Sciatic nerve (tissue), 2 donors: ENCODE results near the gene WDR26. TPM values are rescaled to one million over a fixed set of nuclear protein-coding genes. Genes with fewer than 3 reads are reported as not detected.
A peak's percentile ranks its signal among the peaks of the same experiment; 100 is the strongest.
"Not testable (repeated sequence)": the region's sequence is repeated elsewhere in the genome, so short reads cannot be mapped to it uniquely, and the experiment has no call there.

ENCODE experiments used
- ATAC-seq: fragments of 200-7000 bp; cut with Tn5 transposase; one replicate; pipeline ENCODE4 v1.9.1; 2020; ENCODE audit warnings: mild to moderate bottlenecking, moderate library complexity
- DNase-seq: peaks from one replicate; pipeline ENCODE4 v3.0.0-alpha.2; 2020; ENCODE audit warnings: low spot score
- intact Hi-C: fragments of 100-400 bp; cut with DNase I; formaldehyde crosslinking; loops from one replicate; pipeline ENCODE4 v1.14.2; 2022
- total RNA-seq: library from RNA; stranded (reverse); fragmentation: NEBNext Ultra II Directional; extraction: Animal tissue kit (Norgen Biotek cat#: 25700); gene quantifications from one replicate; pipeline ENCODE4 v1.2.1, GENCODE V29; 2021
- donor health status: DM: no; HTN: no; CAD: no.
- donor health status: DM: no; HTN: no; CAD: no.

WDR26 gene
- total RNA-seq, result 82.4 TPM

DNA sequence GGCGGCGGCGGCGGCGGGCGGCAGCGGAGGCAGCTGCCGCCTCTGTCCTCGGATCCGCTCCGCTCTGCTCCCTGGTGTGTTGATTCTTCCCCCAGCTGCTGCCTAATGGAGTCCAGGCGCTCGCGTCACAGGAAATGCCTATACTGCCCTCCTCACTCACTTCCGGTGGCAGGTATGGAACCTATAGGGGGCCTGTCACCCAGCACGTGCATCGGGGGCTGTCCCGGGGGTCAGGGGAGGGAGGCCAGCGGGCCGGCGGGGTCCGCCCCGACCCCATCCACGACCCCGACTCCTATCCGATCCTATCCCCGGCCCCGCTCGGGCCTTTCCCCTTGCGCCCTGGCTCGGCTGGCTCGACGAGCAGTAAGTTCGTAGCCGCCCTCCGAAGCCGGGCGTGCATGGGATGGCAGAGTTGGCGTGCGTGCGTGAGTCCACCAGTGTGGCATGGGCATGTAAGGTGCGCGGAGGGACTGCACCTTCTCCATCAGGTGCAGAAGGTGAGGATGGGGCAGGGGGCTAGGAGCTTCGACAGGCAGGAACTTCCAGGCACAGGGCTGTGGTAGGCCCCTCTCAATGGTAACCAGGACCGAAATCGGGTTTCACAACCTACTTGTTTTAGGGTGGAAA lies at the start of gene WDR26:
Gene WDR26, minus strand, starts transcription at position 107 of the 627 bp plus-strand sequence.
- intact Hi-C loops, result no loop called here
- ATAC-seq (peak; percentile 88), DNase-seq (peak; percentile 87)

DNA sequence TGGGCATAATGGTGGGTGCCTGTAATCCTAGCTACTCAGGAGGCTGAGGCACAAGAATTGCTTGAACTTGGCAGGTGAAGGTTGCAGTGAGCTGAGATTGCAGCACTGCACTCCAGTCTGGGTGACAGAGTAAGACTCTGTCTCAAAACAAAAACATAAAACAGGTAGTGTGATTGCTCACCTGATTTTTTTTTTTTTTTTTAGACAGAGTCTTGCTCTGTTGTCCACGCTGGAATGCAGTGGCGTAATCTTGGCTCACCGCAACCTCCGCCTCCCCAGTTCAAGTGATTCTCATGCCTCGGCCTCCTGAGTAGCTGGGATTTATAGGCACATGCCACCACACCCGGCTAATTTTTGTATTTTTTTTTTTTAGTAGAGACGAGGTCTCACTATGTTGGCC lies 48.6 kb upstream of the WDR26 start:
- DNase-seq, intact Hi-C loops, ATAC-seq: not testable (repeated sequence)

DNA sequence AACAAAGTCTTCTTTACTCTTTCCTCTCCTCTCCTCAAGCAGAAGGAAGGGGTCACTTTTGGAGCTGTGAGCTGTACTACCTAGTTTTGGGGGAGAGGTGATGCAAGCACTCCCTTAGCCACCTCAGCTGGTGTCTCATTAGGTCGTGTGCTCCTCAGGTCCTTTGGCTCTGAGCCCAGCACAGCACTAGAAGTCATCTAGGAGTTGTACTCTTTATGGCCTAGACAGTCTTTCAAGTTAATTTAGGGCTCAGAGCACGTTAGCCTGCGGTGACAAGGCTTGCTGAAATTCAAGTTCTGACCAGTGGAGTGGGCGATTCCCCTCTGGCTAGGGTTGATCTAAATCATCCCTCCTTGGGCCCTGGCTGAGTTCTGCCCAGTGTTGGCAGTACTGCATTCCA lies 48.0 kb upstream of the WDR26 start:
- ATAC-seq (no peak), DNase-seq (no peak)
- intact Hi-C loops, result no loop called here

DNA sequence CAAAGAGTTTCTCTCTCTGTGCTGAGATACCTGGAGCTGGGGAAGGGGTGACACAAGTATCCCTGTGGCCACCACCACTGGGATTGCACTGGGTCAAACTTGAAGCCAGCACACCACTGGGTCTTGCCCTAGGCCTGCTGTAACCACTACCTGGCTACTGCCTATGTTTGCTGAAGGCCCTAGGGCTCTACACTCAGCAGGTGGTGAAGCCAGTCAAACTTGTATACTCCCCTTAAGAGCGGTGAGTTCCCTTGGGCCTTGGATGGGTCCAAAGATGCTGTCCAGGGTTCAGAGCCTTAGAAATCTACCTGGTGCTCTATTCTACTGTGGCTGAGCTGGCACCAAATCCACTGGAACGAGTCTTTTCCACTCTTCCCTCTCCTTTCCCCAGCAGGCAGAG lies 47.0 kb upstream of the WDR26 start:
- DNase-seq, result no peak
- no peak for ATAC-seq
- intact Hi-C loops, result no loop called here

DNA sequence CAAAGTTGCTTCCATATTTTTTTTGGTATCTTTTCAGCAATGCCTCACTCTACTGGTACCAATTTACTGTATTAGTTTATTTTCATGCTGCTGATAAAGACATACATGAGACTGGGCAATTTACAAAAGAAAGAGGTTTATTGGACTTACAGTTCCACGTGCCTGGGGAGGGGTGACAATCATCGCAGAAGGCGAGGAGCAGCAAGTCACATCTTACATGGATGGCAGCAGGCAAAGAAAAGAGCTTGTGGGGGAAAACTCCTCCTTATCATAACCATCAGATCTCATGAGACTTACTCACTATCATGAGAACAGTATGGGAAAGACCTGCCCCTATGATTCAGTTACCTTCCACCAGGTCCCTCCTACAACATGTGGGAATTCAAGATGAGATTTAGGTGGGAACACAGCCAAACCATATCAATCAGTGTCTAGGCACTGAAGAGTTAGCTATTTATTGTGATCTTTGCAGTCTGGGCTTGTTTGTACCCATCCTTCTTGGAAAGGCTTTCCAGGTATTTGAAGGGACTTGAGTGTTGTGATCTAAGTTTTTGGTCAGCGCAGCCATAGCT lies 46.4 kb upstream of the WDR26 start:
- DNase-seq, intact Hi-C loops: not testable (repeated sequence)

DNA sequence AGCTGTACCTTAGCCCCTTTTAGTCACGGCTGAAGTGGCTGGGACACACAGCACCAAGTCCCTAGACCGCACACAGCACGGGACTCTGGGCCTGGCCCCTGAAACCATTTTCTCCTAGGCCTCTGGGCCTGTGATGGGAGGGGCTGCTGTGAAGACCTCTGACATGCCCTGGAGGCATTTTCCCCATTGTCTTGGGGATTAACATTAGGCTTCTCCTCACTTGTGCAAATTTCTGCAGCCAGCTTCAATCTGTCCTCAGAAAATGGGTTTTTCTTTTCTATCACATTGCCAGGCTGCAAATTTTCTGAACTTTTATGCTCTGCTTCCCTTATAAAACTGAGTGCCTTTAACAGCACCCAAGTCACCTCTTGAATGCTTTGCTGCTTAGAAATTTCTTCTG lies 45.6 kb upstream of the WDR26 start:
- intact Hi-C loops, ATAC-seq, DNase-seq: not testable (repeated sequence)

More for the DNA sequence above, 46.4 kb upstream of the WDR26 start:
- ATAC-seq, result not testable (repeated sequence)

DNA sequence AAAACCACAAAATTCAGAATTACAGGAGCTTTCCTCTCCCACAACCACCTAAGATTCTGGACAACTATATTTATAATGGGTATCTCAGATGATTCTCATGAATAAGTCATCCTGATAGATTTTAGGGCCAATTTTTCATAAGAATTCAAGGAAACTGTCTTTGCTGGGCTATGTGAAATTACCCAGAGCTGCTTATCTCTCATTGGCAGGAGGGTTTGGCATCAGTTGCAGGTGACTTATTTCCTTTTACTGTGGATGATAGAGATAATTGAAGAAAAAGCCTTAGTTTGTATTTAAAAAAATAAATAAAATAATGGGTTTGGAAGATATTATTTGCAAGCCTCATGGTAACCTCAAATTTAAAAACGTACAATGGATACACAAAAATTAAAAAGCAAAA lies 38.2 kb upstream of the WDR26 start:
- ATAC-seq, result no peak
- intact Hi-C loops, result no loop called here
- no peak for DNase-seq

DNA sequence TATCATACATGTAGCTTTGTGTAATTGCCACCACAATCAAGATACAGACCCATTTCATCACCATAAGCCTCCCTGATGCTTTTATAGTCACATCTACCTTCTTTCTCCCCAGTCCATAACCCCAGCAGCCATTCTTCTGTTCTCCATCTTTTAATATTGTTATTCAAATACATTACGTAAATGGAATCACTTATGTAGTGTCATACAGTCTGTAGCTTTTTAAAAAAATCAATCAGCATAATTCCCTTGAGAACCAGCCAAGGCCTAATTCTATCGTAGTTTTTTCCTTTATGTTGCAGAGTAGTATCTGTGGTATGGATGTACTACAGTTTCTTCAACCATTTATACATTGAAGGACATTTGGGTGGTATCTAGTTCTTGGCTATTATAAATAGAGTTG lies 31.6 kb upstream of the WDR26 start:
- no peak for DNase-seq
- intact Hi-C loops, result no loop called here
- ATAC-seq, result no peak

DNA sequence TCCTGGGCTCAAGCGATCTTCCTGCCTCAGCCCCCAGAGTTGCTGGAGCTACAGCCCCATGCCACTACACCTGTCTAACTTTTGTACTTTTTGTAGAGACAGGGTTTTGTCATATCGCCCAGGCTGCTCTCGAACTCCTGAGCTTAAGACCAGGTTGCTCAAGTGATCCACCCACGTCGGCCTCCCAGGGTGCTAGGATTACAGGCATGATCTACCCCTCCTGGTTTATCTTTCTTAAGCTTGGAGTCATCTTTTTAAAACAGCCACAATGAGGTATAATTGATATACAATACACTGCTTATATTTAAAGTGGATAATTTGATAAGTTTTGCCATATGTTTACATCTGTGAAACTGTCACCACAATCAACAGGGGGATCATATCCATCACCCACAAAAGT lies 25.4 kb upstream of the WDR26 start:
- ATAC-seq (no peak), DNase-seq (no peak)
- intact Hi-C loops, result no loop called here

DNA sequence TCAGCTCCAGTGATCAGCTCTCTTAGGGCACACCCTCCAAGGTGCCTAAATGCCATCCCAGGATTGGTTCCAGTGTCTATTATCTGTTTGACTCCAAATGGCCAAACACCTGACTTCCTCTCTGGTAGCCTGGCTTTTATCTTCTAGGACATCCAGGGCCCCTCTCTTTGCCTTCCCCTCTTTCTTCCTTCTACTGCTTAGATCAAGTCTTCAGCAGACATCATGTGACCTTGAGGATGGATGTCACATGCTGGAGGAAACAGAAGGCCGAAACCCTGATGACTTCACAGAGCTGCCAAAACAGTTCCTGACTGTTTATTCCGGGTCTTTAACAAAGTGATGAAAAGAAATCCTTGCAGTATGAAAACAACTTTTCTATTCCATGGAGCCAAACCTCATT lies 24.4 kb upstream of the WDR26 start:
- intact Hi-C loops, result no loop called here
- ATAC-seq, result peak; percentile 31
- DNase-seq, result no peak

DNA sequence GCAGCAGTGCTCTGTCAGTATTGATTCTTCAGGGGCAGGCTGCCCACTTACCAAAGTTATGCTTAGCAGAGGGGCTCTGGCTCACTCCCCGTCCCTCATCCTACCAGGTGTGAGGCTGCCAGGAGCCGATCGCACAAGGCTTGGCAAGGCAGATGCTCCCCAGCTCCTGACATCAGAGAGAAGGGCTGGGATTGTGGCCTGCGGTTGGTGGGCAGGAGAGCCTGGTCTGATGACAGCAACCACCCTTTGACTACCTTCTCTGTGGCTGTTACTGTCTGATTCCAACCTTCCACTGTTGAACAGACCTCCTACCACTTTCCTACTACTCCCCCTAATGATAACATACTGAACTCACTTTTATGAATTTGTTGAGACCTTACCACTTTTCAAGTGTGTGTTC lies 23.7 kb upstream of the WDR26 start:
- intact Hi-C loops, result no loop called here

DNA sequence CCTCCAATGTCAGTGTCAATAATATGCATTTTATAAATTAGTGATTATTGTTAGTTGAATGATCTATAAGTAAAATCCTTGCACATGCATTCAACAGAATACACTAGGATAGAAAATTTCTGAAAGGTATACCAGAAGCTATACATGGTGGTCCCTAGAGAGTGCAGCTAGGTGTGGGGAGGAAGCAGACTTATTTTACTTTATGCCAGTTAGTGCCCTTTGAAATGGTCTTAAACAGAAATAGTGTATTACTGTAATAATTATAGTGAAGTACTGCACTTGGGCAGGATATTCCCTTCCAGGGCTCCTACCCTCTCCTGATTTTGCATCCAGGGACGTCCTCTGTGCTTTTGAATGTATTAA lies 23.2 kb upstream of the WDR26 start:
- ATAC-seq (no peak), DNase-seq (no peak)
- intact Hi-C loops, result no loop called here

More for the DNA sequence above, 23.7 kb upstream of the WDR26 start:
- DNase-seq (no peak), ATAC-seq (no peak)

DNA sequence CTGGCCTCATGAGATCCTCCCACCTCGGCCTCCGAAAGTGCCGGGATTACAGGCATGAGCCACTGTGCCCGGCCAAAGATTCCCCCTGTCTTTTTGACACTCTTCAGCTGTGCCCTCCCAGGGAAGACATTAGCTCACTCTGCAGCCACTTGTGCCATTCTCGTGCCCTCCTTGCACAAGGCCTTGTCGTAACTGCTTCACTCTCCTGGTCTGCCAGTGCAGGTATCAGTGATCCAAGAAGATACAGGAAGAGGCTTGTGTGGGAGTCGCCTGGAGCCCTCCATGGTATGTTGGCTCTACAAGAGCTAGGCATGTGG lies 22.0 kb upstream of the WDR26 start:
- no peak for DNase-seq
- intact Hi-C loops, result no loop called here
- ATAC-seq, result no peak

DNA sequence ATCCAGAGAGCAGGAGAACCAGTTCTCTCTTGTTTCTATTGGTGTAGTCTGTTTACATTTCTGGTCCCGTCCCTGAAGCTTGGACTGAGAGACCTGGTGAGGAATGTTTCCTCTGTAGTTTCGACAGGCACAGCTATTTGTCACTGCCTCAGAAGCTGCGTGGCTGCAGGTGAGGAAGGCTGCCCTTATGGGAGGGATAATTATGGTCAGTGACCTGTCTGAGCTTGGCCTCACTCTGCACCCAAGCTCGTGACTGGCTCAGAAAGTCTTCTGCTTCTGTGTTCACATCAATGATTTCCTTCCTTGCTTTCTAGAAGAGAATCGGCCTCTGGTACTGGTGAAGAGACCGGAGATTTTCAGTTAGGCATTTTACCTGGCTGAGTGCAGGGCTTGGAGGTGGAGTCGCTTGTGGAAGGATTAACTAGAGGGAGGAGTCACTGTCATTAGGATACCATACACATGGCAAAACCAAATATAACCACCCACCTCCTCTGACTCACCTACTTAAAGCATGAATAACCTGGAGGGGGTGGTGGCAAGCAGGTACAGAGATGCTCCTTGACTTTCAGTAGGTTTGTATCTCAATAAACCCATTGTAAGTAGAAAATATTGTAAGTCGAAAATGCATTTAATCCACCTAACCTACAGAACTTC lies 19.9 kb upstream of the WDR26 start:
- intact Hi-C loops, result no loop called here
- no peak for ATAC-seq
- DNase-seq, result no peak

DNA sequence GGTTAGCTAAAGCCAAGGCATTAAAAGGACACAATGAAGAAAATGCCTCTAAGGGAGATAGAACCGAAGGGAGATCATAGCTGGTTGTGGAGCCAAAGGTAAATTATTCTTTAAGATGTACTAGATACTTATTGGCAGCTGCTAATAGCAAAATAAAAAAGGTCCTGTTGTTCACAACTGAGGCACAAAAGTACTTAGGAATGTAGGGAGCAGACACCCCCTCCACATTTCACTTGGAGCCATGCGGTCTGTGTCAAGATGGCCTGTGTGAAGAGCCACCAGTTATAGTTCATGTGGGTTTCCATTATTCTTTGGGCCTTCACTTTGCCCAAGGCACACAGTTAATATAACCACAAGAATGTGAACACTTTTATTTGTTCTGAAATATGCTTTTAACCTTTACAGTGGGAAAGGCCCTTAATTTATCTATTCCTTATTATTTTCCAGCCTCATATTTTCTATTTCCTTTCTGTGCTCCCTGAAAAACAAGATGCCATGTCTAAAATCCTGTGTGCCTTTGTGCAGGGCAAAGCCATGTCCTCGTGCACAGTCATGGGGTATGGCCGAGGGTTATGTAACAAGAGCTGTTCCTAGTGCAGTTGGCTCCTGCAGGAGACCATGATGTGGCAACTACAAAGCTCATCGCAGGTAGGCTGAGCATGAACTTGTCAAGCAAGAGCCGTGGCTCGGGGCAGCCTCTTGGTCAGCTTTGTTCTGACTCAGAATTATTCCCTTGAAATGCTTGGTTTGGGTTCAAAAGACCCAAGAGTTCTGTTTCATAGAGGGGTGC lies 16.2 kb upstream of the WDR26 start:
- DNase-seq (no peak), ATAC-seq (no peak)
- intact Hi-C loops, result no loop called here

DNA sequence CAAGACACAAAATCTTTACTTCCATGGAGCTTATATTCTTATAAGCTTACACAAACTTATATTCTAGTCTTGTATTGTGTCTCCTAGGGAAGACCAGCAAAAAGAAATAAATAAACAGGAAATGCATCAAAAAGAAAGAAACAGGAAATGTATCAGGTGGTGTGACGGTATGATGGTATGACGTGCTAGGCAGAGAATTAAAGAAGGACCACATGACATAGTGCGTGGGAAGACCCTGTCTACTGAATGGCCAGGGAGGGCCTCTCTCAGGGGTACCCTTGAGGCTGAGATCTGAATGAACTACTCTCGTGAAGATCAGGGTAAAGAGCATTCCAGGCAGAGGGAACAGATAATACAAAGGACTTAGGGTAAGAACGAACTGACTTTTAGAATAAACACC lies 15.6 kb upstream of the WDR26 start:
- ATAC-seq (no peak), DNase-seq (no peak)
- intact Hi-C loops, result no loop called here

DNA sequence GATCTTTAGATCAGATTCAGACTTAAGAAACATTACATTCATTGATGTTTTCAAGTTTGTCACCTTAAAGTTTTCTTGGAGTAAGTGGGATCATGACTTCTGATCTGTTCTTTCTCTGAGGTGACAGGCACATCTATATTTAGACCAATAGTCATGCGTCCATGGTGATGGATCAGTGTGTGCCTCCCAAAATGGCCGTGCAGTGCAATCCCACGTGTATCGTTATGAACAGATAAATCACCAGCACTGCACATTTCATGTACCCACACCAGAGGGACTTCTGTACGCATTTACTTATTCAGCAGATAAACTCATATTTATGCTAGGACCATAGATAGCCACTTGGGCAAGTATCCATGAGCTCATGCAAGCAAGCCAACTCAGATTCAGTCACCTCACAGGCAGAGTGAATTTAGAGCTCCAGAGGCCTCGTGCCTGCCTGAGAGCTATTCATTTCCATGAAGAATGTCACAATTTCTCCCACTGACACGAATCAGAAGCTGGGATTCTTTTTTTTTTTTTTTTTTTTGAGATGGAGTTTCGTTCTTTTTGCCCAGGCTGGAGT lies 13.9 kb upstream of the WDR26 start:
- intact Hi-C loops, result no loop called here
- no peak for ATAC-seq
- no peak for DNase-seq

DNA sequence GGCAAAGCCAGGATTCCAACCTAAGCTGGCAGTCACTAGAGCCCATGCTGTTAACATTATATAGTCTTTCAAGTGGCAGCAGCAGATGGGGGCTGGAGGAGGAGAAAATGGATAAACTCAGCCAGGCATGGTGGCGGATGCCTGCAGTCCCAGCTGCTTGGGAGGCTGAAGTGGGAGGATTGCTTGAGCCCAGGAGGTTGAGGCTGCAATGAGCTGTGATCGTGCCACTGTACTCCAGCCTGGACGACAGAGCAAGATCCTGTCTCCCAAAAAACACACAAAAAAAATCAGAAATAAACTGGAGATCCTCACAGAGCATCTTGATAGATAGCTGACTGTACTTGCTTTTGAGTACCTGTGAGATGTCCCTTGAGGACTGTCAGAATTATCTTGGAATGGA lies 13.4 kb upstream of the WDR26 start:
- intact Hi-C loops, result no loop called here
- no peak for DNase-seq
- ATAC-seq, result no peak

DNA sequence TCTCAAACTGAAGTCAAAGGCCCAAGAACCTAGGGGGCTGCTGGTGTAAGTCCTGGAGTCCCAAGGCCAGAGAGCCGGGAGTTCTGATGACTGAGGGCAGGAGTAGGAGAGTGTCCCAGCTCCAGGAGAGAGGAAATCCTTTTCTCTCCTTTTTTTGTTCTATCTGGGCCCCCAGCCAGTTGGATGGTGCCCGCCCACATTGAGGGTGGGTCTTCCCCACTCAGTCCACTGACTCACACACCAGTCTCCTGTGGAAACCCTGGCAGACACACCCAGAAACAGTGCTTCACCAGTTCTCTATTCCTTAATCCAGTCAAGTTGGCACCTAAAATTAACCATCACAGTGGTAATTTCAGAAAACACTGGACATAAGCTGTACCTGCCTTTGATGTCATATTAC lies 12.7 kb upstream of the WDR26 start:
- ATAC-seq (peak; percentile 72), DNase-seq (no peak)
- intact Hi-C loops, result no loop called here

DNA sequence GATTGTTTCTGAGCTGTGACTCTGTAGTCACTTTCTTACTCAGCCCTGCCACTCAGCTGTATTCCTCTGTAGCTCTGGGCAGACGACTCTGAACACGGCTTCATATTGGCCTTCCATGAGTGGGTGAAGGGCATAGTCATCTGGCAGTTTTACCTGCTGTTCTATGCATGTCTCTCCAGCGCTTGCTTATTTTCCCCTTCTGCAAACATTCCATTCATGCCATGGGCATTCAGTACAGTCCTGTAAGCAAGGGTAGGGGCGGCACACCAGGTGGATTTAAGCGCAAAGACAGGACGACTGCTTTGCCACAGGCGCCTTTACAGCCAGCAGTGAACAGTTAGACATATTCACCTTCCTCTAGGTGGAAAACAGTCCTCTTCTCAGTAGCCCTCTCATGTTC lies 4.4 kb upstream of the WDR26 start:
- intact Hi-C loops, result no loop called here
- ATAC-seq, result no peak
- no peak for DNase-seq
